Activated CD8-positive, alpha-beta memory T cell treated with anti-CD3 and anti-CD28 coated beads, Interleukin-2, amount 50 U/mL, for 24 hours (primary cell): ENCODE data around the gene FGF16.
"Not testable (repeated sequence)": the region's sequence is repeated elsewhere in the genome, so short reads cannot be mapped to it uniquely, and the experiment has no call there.

Experiments
- DNase-seq: peaks from one replicate; pipeline ENCODE4 v3.0.0-alpha.2; 2020; ENCODE audit errors: extremely low read depth

Gene FGF16

GRCh38 chrX:77446908-77447652 is at the start of gene FGF16:
Gene FGF16, plus strand, starts transcription at chrX:77447389. Its CDS starts 286 bp downstream, at chrX:77447675.
- DNase-seq: no peak

DNA sequence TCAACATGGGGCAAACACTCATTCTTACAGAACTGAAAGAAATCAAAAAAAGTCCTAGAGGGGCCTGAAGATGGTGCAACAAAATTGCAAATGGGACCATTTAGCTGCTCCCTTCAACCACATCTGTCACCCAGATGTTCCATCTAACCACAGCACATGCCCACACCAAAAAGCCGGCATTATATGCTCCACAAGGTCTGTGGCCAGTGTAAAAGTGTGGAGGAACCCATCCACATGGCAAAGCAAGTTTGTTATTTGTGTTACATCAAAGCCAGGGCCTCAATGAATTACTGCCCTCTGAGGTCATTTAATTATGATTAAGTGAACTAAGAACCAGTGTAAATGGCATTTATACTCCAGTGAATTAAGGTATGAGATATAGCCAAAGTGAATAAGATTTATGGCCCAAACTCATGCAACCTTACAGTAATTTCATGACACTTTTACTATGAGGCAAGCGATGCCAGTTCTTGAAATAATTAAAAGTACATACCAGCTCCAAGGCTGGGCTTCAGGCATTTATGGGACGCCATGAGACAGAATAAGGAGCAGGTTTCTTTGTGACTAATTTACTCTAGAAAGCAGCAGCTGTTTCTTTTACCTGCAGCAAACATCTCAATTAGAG is 48.7 kb upstream of the FGF16 start:
- no peak for DNase-seq

GRCh38 chrX:77404419-77404818 is 42.8 kb upstream of the FGF16 start:
- DNase-seq: no peak

- DNase-seq: not testable (repeated sequence)
Observed at GRCh38 chrX:77407821-77408220, 39.4 kb upstream of the FGF16 start.

DNA sequence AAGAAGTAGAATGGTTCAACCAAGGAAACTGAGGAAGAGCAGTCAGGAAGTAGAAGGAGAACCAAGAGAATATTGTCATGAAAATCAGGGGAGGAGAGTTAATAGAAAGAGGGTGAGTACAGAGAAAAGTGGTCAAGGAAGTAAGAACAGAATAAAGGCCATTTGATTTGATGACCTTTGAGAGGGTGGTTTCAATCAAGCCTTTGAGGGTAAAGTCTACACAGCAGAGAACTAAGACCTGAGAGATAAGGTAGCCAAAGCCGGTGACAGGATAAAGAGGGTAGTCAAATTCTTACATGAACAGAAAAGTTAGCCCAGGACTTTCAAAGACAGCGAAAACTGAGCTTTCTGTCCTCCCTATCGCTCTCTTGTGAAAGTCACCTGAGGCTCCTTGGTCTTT is 34.6 kb upstream of the FGF16 start:
- DNase-seq: no peak

- no peak for DNase-seq
Observed at GRCh38 chrX:77415161-77415560, 32.0 kb upstream of the FGF16 start.

- no peak for DNase-seq
Observed at GRCh38 chrX:77415882-77416281, 31.3 kb upstream of the FGF16 start.

DNA sequence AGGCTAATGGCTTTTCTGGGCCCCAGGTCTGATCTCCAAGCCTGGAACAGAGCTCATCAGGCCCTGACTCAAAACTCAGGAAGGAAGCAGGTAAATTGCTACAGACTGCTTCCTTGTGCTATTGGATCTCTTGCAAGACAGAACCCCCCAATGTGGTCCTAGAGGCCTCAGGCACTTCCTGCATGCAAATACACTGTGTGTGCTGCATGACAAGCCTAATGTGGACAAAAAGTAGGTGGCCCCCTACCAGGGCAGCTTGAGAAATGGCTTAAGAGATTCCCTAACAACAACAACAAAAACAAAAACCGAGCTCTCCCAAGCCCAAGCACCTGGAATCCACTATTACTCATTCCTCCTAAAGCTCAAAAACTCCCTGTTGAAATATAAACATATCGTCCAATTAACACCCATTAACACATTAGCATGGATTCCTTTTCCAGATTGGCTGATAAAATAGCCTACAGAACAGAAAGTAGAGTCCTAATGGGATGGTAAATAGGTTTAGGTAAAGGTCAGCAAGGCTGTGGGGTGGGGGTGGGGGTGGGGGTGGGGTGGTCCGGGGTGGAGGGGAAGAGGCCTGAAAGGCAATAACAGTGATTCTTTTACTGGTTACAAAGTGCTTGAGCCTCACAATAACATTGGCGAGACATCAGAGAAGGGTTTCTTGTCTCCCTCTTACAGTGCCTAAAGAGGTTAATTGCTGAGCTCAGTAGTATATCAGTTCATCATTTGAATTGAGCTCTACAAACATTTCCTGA is 24.1 kb upstream of the FGF16 start:
- no peak for DNase-seq

GRCh38 chrX:77426811-77427210 is 20.4 kb upstream of the FGF16 start:
- no peak for DNase-seq

- DNase-seq: no peak
Observed at GRCh38 chrX:77427611-77428010, 19.6 kb upstream of the FGF16 start.

DNA sequence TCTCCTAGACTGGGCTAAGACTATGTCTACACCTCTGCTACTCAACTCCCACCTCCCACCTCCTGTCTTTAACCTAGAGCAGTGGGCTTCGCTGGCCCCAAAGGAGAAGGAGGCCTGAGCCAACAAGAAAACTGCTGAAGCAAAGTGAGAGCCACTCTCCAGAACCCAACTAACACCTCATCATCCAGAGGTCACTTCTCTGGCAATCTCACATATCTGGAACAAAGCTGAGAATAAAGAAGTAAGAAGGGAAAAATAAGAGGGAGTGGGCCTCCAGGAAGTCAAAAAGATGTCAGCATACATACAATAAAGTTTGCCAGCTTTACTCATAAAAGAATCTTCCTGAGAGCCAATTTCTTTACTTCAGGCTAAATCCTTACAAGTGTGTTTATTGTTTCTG is 18.6 kb upstream of the FGF16 start:
- DNase-seq: no peak

GRCh38 chrX:77431227-77431626 is 16.0 kb upstream of the FGF16 start:
- DNase-seq: no peak

DNA sequence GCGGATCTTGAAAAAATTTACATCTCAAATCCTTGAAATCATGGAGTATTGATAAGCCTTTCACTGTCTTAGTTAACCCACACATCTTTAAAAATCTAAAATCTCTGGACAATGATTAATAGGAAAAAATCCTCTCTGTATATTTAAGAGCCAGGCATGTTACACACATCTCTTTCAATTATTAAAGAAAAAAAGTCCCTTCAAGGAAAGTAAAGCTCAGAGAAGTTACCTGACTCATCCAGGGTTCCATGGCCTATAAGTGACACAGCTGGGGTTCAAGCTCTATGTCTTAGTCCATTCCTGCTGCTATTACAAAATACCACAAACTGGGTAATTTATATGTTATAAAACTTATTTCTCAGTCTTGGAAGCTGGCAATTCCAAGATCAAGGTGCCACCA is 14.2 kb upstream of the FGF16 start:
- no peak for DNase-seq

- no peak for DNase-seq
Observed at GRCh38 chrX:77434962-77435361, 12.2 kb upstream of the FGF16 start.

GRCh38 chrX:77436271-77436670 is 10.9 kb upstream of the FGF16 start:
- no peak for DNase-seq

DNA sequence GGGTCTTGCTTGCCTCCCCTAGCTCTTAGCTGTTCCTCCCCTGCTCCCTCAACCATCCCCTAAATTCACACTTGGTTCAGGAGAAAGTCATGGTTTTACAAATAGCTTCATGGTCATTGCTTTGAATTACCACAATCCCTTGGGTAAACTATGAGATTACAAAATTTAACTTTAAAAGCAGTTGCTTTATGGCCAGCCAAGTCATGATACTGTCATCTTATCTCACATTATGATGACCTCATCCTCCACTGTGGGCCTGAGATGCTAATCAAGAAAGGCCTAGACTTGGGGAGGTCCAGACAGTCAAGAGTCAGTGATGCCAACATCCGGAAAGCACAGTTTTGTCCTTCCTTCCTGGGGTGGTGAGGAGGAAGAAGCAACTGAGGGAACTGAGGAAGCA is 10.5 kb upstream of the FGF16 start:
- no peak for DNase-seq

- no peak for DNase-seq
Observed at GRCh38 chrX:77440330-77440729, 6.9 kb upstream of the FGF16 start.

- no peak for DNase-seq
Observed at GRCh38 chrX:77441033-77441432, 6.2 kb upstream of the FGF16 start.

GRCh38 chrX:77441479-77441878 is 5.7 kb upstream of the FGF16 start:
- no peak for DNase-seq

- DNase-seq: no peak
Observed at GRCh38 chrX:77442728-77443127, 4.5 kb upstream of the FGF16 start.

- DNase-seq: no peak
Observed at GRCh38 chrX:77444075-77444474, 3.1 kb upstream of the FGF16 start.

- no peak for DNase-seq
Observed at GRCh38 chrX:77444545-77444944, 2.6 kb upstream of the FGF16 start.

DNA sequence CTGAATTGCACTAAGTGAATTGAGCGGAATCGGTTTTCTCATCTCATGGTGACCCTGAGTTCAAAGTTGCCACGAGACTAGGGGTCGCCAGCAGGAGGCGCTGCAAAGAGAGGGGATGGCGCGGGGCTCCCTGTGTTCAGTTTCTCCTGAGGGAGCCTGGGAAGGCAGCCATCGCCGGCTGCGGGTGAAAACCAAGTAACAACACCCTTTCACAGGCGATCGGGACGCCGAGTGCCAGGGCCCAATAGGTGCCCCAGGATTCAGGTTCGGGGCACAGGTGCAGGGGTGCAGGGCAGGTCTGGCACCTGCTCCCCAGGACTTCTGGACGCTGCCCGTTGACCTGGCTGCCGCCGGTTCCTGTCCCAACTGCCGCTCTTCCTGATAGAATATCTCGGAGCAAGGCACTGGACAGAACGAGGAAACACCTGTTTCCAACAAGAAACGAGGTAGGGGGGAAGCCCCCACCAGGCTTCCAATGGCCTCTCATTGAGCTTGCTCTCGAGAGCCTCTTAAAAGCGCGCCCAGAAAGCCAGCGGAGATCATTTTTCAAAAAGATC is 1.1 kb upstream of the FGF16 start:
- no peak for DNase-seq
